ENCODE results near the gene INO80. TPM values are rescaled to one million over a fixed set of nuclear protein-coding genes. Genes with fewer than 3 reads are reported as not detected.
"Not testable (repeated sequence)": the region's sequence is repeated elsewhere in the genome, so short reads cannot be mapped to it uniquely, and the experiment has no call there.

Gene INO80
- total RNA-seq, 2 donors from 2014 or later: 9.4 to 16.4 TPM

DNA sequence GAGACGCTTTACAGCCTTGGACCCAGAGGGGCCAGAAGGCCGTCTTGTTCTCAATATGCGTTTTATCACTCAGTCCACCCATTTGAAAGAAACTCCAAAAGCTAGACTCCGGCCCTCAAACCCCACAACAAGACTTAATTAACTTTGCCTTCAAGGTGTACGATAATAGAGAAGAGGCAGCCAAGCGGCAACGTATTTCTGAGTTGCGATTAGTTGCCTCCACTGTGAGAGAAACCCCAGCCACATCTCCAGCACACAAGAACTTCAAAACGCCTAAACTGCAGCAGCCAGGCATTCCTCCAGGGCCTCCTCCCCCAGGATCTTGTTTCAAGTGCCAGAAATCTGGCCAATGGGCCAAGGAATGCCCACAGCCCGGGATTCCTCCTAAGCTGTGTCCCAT, 17.4 kb upstream of the INO80 start:
- TF ChIP-seq, protein P1, sequence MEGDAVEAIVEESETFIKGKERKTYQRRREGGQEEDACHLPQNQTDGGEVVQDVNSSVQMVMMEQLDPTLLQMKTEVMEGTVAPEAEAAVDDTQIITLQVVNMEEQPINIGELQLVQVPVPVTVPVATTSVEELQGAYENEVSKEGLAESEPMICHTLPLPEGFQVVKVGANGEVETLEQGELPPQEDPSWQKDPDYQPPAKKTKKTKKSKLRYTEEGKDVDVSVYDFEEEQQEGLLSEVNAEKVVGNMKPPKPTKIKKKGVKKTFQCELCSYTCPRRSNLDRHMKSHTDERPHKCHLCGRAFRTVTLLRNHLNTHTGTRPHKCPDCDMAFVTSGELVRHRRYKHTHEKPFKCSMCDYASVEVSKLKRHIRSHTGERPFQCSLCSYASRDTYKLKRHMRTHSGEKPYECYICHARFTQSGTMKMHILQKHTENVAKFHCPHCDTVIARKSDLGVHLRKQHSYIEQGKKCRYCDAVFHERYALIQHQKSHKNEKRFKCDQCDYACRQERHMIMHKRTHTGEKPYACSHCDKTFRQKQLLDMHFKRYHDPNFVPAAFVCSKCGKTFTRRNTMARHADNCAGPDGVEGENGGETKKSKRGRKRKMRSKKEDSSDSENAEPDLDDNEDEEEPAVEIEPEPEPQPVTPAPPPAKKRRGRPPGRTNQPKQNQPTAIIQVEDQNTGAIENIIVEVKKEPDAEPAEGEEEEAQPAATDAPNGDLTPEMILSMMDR (IDR thresholded peaks at IDR 0.05): no peak
- no peak for DNase-seq (ENCODE audit: low spot score)
- H3K36me3 ChIP-seq: no peaks in the 10 kb centered on the region
- H3K9me3 ChIP-seq: no peaks in the 10 kb centered on the region
- no peaks in the 10 kb centered on the region for H3K4me1 ChIP-seq
- H3K27ac ChIP-seq: no peak overlapping the region
- H3K27me3 ChIP-seq: no peaks in the 10 kb centered on the region
- H3K4me3 ChIP-seq: no peak overlapping the region

GRCh38 chr15:41132094-41132493, 16.0 kb upstream of the INO80 start:
- H3K27ac ChIP-seq; H3K36me3 ChIP-seq; H3K4me3 ChIP-seq; DNase-seq (ENCODE audit: low spot score); H3K4me1 ChIP-seq; H3K27me3 ChIP-seq; H3K9me3 ChIP-seq: not testable (repeated sequence)

GRCh38 chr15:41128174-41128902, 12.3 kb upstream of the INO80 start:
- no peak for DNase-seq (ENCODE audit: low spot score)
- TF ChIP-seq, protein P1 (IDR thresholded peaks at IDR 0.05): no peak
- Histone ChIP-seq H3K4me3 (no peak overlapping the region), H3K4me1 (no peaks in the 10 kb centered on the region), H3K27me3 (no peaks in the 10 kb centered on the region), H3K36me3 (no peaks in the 10 kb centered on the region), H3K27ac (no peak overlapping the region), H3K9me3 (no peaks in the 10 kb centered on the region)

DNA sequence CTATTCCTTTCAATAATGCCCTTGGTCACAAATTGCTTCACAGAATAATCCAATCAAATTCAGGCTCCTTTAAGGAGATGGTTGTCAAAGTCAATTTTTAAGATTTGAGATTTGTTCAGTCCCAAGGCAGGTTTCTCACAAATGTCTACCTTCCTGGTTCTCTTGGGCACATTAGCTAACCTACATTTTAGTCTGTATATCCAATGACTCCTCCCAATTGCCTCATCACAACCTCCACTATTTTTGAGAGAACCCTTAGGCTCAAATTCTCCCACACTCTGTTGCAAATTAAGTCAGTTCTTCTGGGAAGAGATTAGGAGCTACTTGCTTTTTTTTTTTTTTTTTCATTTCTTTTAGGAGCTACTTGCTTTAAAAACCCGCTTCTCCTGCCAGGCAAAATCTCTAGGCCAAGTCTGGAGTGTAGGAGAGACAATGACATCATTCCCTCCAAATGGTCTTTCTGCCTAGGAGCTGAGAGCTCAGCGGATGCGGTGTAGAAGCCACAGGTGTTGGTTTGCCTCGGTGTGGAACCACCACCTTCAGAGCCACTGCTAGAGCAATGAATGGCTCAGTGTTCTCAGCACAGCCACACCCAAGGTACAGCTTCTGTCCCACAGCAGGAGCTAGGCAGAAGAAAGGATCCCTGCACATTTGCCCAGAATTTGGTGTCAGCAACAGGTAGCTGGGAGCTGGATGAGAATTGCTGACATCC, 10.0 kb upstream of the INO80 start:
- H3K27me3 ChIP-seq: no peaks in the 10 kb centered on the region
- no peak for DNase-seq (ENCODE audit: low spot score)
- H3K36me3 ChIP-seq: no peaks in the 10 kb centered on the region
- H3K4me1 ChIP-seq: no peaks in the 10 kb centered on the region
- H3K4me3 ChIP-seq: no peak overlapping the region
- H3K27ac ChIP-seq: no peak overlapping the region
- H3K9me3 ChIP-seq: no peaks in the 10 kb centered on the region
- TF ChIP-seq, protein P1 (IDR thresholded peaks at IDR 0.05): no peak

GRCh38 chr15:41125063-41125669, 9.1 kb upstream of the INO80 start:
- Histone ChIP-seq H3K27me3 (no peaks in the 10 kb centered on the region), H3K4me1 (no peaks in the 10 kb centered on the region), H3K36me3 (no peaks in the 10 kb centered on the region), H3K9me3 (no peaks in the 10 kb centered on the region), H3K4me3 (no peak overlapping the region), H3K27ac (no peak overlapping the region)
- no peak for DNase-seq (ENCODE audit: low spot score)
- TF ChIP-seq, protein P1 (IDR thresholded peaks at IDR 0.05): no peak

GRCh38 chr15:41124058-41124457, 8.0 kb upstream of the INO80 start:
- DNase-seq (ENCODE audit: low spot score): no peak
- no peaks in the 10 kb centered on the region for H3K9me3 ChIP-seq
- no peaks in the 10 kb centered on the region for H3K4me1 ChIP-seq
- H3K36me3 ChIP-seq: no peaks in the 10 kb centered on the region
- no peak overlapping the region for H3K27ac ChIP-seq
- TF ChIP-seq, protein P1 (IDR thresholded peaks at IDR 0.05): no peak
- H3K27me3 ChIP-seq: no peaks in the 10 kb centered on the region
- H3K4me3 ChIP-seq: no peak overlapping the region

All from right atrium auricular region (tissue), 2 donors.